ENCODE measurements around the gene USP40. TPM values are rescaled to one million over a fixed set of nuclear protein-coding genes. Genes with fewer than 3 reads are reported as not detected.

USP40 gene
- total RNA-seq, 3 donors from 2014 or later = 30.6 to 32.7 (median 31.2) TPM

GRCh38 chr2:233492078-233492477 is 74.5 kb downstream of the USP40 start:
- H3K36me3 ChIP-seq (ENCODE audit: low read depth) = no peaks in the 10 kb centered on the region
- DNase-seq = no peak
- H3K4me1 ChIP-seq (ENCODE audit: low read depth) = no peaks in the 10 kb centered on the region
- ATAC-seq = no peak
- no peak overlapping the region for H3K4me3 ChIP-seq
- intact Hi-C loops (cut with DNase I, micrococcal nuclease) = no loop called here
- TF ChIP-seq, protein P1, sequence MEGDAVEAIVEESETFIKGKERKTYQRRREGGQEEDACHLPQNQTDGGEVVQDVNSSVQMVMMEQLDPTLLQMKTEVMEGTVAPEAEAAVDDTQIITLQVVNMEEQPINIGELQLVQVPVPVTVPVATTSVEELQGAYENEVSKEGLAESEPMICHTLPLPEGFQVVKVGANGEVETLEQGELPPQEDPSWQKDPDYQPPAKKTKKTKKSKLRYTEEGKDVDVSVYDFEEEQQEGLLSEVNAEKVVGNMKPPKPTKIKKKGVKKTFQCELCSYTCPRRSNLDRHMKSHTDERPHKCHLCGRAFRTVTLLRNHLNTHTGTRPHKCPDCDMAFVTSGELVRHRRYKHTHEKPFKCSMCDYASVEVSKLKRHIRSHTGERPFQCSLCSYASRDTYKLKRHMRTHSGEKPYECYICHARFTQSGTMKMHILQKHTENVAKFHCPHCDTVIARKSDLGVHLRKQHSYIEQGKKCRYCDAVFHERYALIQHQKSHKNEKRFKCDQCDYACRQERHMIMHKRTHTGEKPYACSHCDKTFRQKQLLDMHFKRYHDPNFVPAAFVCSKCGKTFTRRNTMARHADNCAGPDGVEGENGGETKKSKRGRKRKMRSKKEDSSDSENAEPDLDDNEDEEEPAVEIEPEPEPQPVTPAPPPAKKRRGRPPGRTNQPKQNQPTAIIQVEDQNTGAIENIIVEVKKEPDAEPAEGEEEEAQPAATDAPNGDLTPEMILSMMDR (IDR thresholded peaks at IDR 0.05) = no peak
- H3K9me3 ChIP-seq = no peaks in the 10 kb centered on the region

- TF ChIP-seq, protein P1 (IDR thresholded peaks at IDR 0.05) = no peak
- Histone ChIP-seq H3K4me1 (ENCODE audit: low read depth) (no peaks in the 10 kb centered on the region), H3K4me3 (no peak overlapping the region), H3K9me3 (no peaks in the 10 kb centered on the region), H3K36me3 (ENCODE audit: low read depth) (no peaks in the 10 kb centered on the region)
- no peak for DNase-seq
- ATAC-seq = no peak
- intact Hi-C loops (cut with DNase I, micrococcal nuclease) = no loop called here
These were observed 75.3 kb downstream of the USP40 start for GRCh38 chr2:233491326-233491725.

DNA sequence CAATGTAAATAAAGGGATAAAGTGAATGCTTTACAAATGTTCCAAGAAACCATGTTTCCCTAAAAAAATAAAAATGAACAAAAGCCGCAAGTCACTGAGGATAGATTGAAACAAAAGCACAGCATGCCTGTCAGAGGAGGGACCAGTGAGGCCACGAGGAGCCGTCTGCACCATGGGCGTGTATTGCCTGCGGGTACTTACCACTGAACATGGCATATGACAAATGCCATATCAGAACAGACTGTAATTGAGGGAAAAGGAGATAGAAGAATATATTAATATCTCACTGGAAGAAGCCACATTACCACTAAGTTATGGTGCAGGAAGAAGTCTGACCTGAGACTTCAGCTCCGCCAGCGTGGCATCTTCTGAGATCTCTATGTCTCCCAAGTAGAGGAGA is 75.8 kb downstream of the USP40 start:
- intact Hi-C loops (cut with DNase I, micrococcal nuclease) = no loop called here
- ATAC-seq (no peak), DNase-seq (no peak)
- no peaks in the 10 kb centered on the region for H3K9me3 ChIP-seq
- no peak overlapping the region for H3K4me3 ChIP-seq
- no peaks in the 10 kb centered on the region for H3K36me3 ChIP-seq (ENCODE audit: low read depth)
- H3K4me1 ChIP-seq (ENCODE audit: low read depth) = no peaks in the 10 kb centered on the region
- TF ChIP-seq, protein P1 (IDR thresholded peaks at IDR 0.05) = no peak

GRCh38 chr2:233489666-233490065 is 76.9 kb downstream of the USP40 start:
- no peaks in the 10 kb centered on the region for H3K36me3 ChIP-seq (ENCODE audit: low read depth)
- DNase-seq (no peak), ATAC-seq (no peak)
- no peaks in the 10 kb centered on the region for H3K4me1 ChIP-seq (ENCODE audit: low read depth)
- intact Hi-C loops (cut with DNase I, micrococcal nuclease) = no loop called here
- no peaks in the 10 kb centered on the region for H3K9me3 ChIP-seq
- no peak overlapping the region for H3K4me3 ChIP-seq
- TF ChIP-seq, protein P1 (IDR thresholded peaks at IDR 0.05) = no peak

DNA sequence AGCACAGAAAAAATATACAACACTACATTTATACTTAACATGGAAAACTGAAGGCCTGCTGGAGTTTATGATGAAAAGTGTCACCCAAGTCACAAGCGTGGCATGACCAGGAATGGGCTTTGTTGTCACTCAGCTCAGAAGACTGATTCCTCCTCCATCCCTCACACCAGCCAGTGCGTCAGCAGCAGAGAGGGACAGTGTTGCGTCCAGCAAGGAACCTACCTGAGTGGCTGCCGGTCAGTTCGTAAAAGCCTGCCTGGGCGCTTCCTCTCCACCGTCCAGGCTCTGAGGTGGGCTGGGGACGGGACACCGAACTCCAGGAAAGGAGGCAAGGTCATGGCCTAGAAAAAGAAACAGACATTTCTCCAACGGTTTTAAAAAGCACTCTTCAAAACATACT is 77.4 kb downstream of the USP40 start:
- no peak for ATAC-seq
- TF ChIP-seq, protein P1 (IDR thresholded peaks at IDR 0.05) = no peak
- H3K4me3 ChIP-seq = no peak overlapping the region
- intact Hi-C loops (cut with DNase I, micrococcal nuclease) = no loop called here
- H3K36me3 ChIP-seq (ENCODE audit: low read depth) = no peaks in the 10 kb centered on the region
- H3K9me3 ChIP-seq = no peaks in the 10 kb centered on the region
- H3K4me1 ChIP-seq (ENCODE audit: low read depth) = no peaks in the 10 kb centered on the region
- DNase-seq = no peak

GRCh38 chr2:233487748-233488345 is 78.7 kb downstream of the USP40 start:
- no peak for DNase-seq
- no peaks in the 10 kb centered on the region for H3K36me3 ChIP-seq (ENCODE audit: low read depth)
- TF ChIP-seq, protein P1 (IDR thresholded peaks at IDR 0.05) = no peak
- intact Hi-C loops (cut with DNase I, micrococcal nuclease) = no loop called here
- H3K9me3 ChIP-seq = no peaks in the 10 kb centered on the region
- no peak overlapping the region for H3K4me3 ChIP-seq
- H3K4me1 ChIP-seq (ENCODE audit: low read depth) = no peaks in the 10 kb centered on the region
- no peak for ATAC-seq

Data from mucosa of descending colon (tissue), 3 donors.